Measurements from ENCODE around the gene RAP1B. TPM values are rescaled to one million over a fixed set of nuclear protein-coding genes. Genes with fewer than 3 reads are reported as not detected.

RAP1B gene
- total RNA-seq, 1 experiment from 2014 or later, result 86.9 TPM

DNA sequence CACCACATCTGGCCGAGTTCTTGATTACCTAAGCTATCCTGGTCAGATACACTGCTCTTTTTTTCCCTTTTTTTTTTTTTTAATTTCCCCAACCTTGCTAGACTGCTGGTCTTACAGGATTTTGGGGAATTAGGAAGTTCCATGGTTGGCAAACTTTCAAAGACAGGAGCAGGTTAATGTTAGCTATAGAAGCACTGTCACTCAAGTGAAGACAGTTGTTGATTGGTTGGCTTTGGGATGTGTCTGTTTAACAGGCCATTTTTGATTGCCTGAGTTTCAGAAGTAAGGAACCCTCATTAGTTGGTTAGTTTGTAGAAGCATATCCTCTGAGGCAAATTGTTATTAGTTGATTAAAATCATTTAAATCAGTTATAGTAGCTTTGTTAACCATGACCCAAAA is 36.8 kb downstream of the RAP1B start:
- Mint-ChIP-seq H3K4me1 (no peaks in the 10 kb centered on the region), H3K4me3 (no peak overlapping the region), H3K27me3 (ENCODE audit: low read depth) (no peaks in the 10 kb centered on the region), H3K9me3 (no peaks in the 10 kb centered on the region), H3K27ac (no peak overlapping the region), H3K36me3 (peaks cover 11% of the 10 kb centered on the region; the same call in 1 of the 2 replicates)
- no peak for TF ChIP-seq RORB (CRISPR knock-in tag; IDR thresholded peaks at IDR 0.05)
- no peak for TF ChIP-seq ZNF219 (CRISPR knock-in tag; IDR thresholded peaks at IDR 0.05; ENCODE audit: borderline replicate concordance)
- TF ChIP-seq MXD4 (CRISPR knock-in tag; IDR thresholded peaks at IDR 0.05; ENCODE audit: borderline replicate concordance), result no peak
- TF ChIP-seq MYBL2 (CRISPR knock-in tag; IDR thresholded peaks at IDR 0.05), result no peak
- TF ChIP-seq, protein P1, sequence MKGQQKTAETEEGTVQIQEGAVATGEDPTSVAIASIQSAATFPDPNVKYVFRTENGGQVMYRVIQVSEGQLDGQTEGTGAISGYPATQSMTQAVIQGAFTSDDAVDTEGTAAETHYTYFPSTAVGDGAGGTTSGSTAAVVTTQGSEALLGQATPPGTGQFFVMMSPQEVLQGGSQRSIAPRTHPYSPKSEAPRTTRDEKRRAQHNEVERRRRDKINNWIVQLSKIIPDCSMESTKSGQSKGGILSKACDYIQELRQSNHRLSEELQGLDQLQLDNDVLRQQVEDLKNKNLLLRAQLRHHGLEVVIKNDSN (CRISPR knock-in tag; IDR thresholded peaks at IDR 0.05), result no peak
- TF ChIP-seq, protein P2, sequence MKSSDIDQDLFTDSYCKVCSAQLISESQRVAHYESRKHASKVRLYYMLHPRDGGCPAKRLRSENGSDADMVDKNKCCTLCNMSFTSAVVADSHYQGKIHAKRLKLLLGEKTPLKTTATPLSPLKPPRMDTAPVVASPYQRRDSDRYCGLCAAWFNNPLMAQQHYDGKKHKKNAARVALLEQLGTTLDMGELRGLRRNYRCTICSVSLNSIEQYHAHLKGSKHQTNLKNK (CRISPR knock-in tag; IDR thresholded peaks at IDR 0.05), result no peak
- no peak for TF ChIP-seq ZNF121 (CRISPR knock-in tag; IDR thresholded peaks at IDR 0.05)
- no peak for TF ChIP-seq GRHL2 (CRISPR knock-in tag; IDR thresholded peaks at IDR 0.05; ENCODE audit: insufficient replicate concordance, severe bottlenecking)
- ATAC-seq (no peak), DNase-seq (ENCODE audit: low spot score) (no peak)
- CTCF ChIA-PET, result no interaction called here
- POLR2A ChIA-PET, result no interaction called here

DNA sequence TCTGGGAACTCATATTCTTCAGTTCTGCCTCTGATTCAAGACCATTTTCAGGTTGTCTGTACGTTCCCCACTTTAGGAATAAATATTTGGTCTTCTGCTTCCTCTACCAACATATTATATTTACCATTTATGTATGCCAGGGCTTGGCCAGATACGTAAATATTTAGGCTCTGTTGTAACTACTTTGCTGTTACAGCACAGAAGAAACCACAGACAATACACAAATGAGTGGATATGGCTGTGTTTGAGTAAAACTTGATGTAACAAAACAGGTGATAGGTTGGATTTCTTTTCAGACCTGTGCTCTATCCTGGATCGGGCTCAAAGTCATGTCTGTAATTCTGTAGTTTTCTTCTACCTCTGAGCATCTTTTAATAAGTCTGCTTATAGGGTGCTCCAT is 37.5 kb downstream of the RAP1B start:
- no peak for ATAC-seq
- CTCF ChIA-PET, result no interaction called here

DNA sequence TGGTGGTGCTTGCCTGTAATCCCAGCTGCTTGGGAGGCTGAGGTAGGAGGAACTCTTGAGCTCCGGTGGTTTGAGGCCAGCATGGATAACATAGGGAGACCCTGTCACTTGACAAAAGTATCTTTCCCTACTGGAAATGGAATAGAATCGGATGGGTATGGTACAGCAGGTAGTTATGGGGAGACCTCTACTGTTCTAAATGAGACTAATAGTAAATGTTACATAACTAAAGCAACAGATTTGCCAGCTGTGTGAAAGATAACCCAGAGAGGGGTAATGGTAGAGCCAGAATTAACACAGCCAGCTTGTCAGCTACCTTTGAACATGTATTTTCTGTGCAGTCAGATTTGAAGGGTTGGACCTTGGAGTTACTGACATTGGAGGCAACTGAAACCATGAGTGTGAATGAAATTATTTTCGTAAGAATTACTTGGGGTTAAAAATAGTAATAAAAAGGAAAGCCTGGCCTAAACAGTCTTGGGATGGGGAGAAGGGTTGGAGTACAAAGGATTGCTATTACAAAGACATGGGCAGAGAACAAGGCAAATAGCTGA is 54.4 kb downstream of the RAP1B start:
- ChIA-PET POLR2A (no interaction called here), CTCF (interaction anchor here (1.2 kb wide), 1 partner anchor 306 kb away, joined by 4 read pairs; no protein-coding TSS in a partner anchor)
- Mint-ChIP-seq H3K4me3 (no peak overlapping the region), H3K9me3 (no peaks in the 10 kb centered on the region), H3K27me3 (ENCODE audit: low read depth) (no peaks in the 10 kb centered on the region), H3K4me1 (peaks cover 17% of the 10 kb centered on the region), H3K36me3 (peaks cover 3% of the 10 kb centered on the region), H3K27ac (no peak overlapping the region)
- ATAC-seq, result no peak
- no peak for DNase-seq (ENCODE audit: low spot score)
- TF ChIP-seq ETV6 (CRISPR knock-in tag; IDR thresholded peaks at IDR 0.05), result no peak
- TF ChIP-seq, protein P3, sequence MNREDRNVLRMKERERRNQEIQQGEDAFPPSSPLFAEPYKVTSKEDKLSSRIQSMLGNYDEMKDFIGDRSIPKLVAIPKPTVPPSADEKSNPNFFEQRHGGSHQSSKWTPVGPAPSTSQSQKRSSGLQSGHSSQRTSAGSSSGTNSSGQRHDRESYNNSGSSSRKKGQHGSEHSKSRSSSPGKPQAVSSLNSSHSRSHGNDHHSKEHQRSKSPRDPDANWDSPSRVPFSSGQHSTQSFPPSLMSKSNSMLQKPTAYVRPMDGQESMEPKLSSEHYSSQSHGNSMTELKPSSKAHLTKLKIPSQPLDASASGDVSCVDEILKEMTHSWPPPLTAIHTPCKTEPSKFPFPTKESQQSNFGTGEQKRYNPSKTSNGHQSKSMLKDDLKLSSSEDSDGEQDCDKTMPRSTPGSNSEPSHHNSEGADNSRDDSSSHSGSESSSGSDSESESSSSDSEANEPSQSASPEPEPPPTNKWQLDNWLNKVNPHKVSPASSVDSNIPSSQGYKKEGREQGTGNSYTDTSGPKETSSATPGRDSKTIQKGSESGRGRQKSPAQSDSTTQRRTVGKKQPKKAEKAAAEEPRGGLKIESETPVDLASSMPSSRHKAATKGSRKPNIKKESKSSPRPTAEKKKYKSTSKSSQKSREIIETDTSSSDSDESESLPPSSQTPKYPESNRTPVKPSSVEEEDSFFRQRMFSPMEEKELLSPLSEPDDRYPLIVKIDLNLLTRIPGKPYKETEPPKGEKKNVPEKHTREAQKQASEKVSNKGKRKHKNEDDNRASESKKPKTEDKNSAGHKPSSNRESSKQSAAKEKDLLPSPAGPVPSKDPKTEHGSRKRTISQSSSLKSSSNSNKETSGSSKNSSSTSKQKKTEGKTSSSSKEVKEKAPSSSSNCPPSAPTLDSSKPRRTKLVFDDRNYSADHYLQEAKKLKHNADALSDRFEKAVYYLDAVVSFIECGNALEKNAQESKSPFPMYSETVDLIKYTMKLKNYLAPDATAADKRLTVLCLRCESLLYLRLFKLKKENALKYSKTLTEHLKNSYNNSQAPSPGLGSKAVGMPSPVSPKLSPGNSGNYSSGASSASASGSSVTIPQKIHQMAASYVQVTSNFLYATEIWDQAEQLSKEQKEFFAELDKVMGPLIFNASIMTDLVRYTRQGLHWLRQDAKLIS (CRISPR knock-in tag; IDR thresholded peaks at IDR 0.05; ENCODE audit: borderline replicate concordance), result no peak
- TF ChIP-seq ZNF121 (CRISPR knock-in tag; IDR thresholded peaks at IDR 0.05), result no peak

More for the DNA sequence above, 37.5 kb downstream of the RAP1B start:
- no peaks in the 10 kb centered on the region for H3K9me3 Mint-ChIP-seq
- H3K27me3 Mint-ChIP-seq (ENCODE audit: low read depth), result no peaks in the 10 kb centered on the region
- no peak for DNase-seq (ENCODE audit: low spot score)
- TF ChIP-seq ATF1 (CRISPR knock-in tag; IDR thresholded peaks at IDR 0.05) (no peak), ETV6 (CRISPR knock-in tag; IDR thresholded peaks at IDR 0.05) (no peak), NR1H2 (CRISPR knock-in tag; IDR thresholded peaks at IDR 0.05) (no peak), IRF2 (CRISPR knock-in tag; IDR thresholded peaks at IDR 0.05; ENCODE audit: borderline replicate concordance, low read depth) (no peak), OVOL2 (CRISPR knock-in tag; IDR thresholded peaks at IDR 0.05; ENCODE audit: borderline replicate concordance) (no peak), ZNF416 (CRISPR knock-in tag; IDR thresholded peaks at IDR 0.05) (no peak), ZNF423 (CRISPR knock-in tag; IDR thresholded peaks at IDR 0.05) (no peak), EMX1 (CRISPR knock-in tag; IDR thresholded peaks at IDR 0.05) (no peak)
- TF ChIP-seq, protein P4, sequence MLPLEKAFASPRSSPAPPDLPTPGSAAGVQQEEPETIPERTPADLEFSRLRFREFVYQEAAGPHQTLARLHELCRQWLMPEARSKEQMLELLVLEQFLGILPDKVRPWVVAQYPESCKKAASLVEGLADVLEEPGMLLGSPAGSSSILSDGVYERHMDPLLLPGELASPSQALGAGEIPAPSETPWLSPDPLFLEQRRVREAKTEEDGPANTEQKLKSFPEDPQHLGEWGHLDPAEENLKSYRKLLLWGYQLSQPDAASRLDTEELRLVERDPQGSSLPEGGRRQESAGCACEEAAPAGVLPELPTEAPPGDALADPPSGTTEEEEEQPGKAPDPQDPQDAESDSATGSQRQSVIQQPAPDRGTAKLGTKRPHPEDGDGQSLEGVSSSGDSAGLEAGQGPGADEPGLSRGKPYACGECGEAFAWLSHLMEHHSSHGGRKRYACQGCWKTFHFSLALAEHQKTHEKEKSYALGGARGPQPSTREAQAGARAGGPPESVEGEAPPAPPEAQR (CRISPR knock-in tag; IDR thresholded peaks at IDR 0.05), result no peak
- TF ChIP-seq, protein P5, sequence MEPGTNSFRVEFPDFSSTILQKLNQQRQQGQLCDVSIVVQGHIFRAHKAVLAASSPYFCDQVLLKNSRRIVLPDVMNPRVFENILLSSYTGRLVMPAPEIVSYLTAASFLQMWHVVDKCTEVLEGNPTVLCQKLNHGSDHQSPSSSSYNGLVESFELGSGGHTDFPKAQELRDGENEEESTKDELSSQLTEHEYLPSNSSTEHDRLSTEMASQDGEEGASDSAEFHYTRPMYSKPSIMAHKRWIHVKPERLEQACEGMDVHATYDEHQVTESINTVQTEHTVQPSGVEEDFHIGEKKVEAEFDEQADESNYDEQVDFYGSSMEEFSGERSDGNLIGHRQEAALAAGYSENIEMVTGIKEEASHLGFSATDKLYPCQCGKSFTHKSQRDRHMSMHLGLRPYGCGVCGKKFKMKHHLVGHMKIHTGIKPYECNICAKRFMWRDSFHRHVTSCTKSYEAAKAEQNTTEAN (CRISPR knock-in tag; IDR thresholded peaks at IDR 0.05), result no peak
- TF ChIP-seq, protein P6, sequence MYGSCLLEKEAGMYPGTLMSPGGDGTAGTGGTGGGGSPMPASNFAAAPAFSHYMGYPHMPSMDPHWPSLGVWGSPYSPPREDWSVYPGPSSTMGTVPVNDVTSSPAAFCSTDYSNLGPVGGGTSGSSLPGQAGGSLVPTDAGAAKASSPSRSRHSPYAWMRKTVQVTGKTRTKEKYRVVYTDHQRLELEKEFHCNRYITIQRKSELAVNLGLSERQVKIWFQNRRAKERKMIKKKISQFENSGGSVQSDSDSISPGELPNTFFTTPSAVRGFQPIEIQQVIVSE (CRISPR knock-in tag; IDR thresholded peaks at IDR 0.05; ENCODE audit: borderline replicate concordance), result no peak
- POLR2A ChIA-PET, result no interaction called here
- H3K36me3 Mint-ChIP-seq, result peaks cover 13% of the 10 kb centered on the region
- no peak overlapping the region for H3K4me3 Mint-ChIP-seq
- peak overlapping the region; percentile 17; the same call in 1 of the 2 replicates for H3K27ac Mint-ChIP-seq
- no peaks in the 10 kb centered on the region for H3K4me1 Mint-ChIP-seq
